NCI-H128 (cell line): Measurements from ENCODE around the gene NAB1.
"Not testable (repeated sequence)": the region's sequence is repeated elsewhere in the genome, so short reads cannot be mapped to it uniquely, and the experiment has no call there.

Experiments used
- DNase-seq: peaks from one replicate; lab custom pipeline; 2025; ENCODE audit not compliant: unreplicated experiment; lab: John Stamatoyannopoulos, UW

Gene NAB1

DNA sequence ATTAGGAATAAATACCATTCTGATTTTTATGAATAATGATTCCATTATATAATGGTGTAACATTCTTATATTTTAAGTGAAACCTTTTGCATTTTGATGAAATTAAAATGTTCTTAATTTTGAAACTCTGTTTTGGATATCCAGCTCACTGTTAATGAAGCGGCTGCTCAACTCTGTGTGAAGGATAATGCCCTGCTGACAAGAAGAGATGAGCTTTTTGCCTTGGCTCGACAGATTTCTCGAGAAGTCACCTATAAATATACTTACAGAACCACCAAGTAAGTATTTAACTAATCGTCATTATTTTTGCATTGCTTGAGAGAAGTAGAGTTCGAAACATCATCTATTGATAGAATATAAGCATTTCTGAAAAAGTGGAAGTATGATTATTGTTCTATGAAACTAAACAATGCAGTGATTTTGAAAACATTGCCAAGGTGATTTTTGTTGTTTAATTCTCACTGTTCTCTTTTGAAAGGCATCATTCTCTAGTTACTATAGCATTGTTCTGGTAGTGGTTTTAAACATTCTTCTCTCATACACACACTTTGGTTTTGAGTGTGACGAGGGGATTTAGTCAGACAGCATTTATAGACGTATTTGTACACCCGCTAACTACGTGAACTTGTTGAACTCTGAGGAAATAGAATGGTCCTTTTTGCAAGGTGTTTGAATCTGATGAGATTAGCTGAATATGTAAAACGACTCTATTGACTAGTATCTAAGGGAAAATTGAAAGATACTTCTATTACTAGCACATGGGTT lies 21.5 kb downstream of the NAB1 start:
- no peak for DNase-seq

DNA sequence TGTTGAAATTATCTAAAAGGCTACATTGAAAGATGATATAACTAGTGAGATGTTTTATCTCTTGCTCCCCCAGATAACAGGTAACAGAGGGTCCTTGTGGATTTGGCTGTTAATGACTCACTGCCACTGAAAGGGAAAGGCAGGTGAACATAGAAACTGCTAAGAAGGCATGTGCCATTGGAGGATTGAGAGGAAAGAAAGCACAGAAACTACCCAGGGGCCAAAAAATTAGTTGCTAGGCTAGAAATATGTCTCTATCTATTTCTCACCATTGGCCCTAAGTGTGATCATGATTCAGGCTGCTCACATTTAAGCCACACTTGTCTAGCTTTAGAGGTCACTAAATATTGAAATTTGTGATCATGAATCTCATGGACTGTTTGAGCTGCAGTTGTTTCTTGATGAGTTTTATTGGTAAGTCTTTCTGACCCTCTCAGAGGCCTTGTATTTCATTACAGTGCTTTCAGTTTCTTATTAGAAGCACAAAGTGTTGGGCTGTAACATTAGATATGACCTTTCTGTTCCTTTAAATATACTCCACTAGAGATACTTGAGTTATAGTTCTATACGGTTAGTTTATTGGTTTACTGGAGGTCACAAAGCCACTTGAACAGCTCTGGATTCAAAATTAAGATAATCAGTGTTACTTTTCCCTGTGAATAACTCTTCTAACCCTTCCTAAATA lies 26.2 kb downstream of the NAB1 start:
- no peak for DNase-seq

DNA sequence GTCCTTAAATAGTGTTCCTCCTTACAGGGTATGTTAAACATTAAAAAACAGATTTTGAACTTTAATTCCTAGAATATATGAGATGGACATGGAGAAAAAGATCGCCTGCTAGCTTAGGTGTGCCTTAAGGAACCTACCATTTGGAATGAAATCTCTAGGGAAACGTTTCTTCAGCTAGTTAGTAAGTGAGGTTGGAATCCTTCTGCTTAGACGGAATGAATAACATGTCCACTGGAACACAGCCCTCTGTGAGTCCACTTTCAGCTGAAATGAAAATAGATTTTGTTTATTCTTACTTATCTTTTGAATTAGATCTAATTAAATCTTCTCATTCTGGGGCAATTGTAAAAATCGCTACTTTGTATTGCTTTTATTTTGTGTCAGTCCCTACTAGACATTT lies 28.4 kb downstream of the NAB1 start:
- DNase-seq = no peak

DNA sequence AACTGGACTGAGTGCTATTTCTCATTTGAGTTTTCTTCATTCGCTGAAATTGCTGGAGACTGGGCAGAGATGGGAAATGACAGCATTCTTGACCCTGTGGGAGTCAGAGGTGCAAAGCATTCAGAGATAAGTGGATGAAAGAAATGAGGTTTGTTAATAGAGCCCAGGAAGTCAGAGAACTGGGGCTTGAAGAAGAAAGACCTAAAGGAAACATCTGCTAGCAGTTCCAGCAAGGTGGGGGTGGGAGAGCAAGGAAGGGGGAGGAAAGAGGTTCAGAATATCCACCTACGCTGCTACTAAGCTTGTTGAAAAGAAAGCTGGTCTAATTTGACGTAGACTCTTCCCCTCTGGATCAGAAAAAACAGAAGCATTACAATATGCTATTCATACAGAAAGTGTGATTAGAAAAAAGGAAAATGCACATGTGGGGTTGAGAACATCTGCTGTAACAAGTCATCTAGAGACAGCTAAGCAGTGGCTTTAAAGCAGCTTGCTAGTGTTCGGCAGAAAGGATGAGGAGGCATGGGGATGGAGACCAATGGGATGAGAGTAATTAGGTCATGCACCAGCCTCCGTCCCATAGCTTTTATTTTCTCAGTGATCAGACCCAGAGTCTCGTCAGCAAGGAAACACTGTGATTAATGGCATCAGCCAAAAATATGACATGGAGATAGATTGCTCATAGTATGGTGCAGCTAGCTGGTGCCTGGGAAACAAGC lies 29.7 kb downstream of the NAB1 start:
- DNase-seq = no peak

DNA sequence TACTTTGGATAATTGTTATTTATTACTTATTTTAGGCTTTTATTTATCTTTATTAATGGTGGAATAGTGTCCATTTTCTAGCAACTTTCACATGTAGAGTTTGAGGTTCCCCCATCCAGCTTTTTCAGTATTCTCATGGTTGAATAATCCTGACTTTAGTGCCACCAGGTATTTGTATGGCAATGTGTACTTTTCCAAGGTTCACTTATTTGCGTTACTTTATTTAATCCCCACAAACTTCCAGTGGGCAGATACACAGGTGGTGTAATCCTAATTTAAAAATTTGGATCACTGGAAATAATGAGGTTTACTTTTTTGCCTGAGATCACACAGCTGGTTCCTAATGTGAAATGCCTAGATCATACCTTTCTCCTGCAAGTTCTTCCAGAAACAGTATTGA lies 30.5 kb downstream of the NAB1 start:
- DNase-seq = no peak

DNA sequence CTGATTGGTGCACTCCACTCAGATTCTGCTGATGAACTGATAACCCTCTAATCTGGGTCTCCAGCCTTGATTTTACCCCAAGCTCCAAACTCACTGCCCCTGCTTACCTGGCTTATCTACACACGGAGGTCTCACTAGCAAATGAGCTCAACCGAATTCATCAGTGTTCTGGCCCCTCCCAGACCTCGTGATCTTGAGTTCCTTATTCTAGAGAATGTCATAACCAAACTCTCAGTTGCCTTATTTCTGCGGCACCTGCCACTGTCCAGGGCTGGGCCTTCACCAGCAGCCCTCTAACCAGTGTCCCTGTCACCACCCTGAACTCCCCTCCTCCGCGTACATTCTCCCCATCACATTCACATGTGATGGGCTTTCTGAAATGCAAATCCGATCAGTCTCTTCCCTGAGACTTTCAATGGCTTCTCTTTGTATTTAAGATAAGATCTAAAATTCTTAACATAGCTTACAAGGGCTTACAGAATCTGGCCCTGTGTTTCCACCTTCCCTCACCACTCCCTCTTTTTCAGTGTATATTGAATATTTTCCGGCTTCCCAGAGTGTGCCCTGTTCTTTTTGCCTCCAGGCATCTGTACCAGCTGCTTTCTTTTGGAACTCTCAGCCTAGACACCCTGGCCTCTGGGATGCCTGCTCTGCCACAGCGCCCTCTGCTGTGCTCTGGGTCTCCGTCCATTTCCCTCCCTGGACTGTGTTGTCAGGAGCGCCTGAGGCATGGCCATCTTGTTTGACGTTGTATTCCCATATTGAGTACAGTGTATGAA lies 31.1 kb downstream of the NAB1 start:
- DNase-seq = no peak

DNA sequence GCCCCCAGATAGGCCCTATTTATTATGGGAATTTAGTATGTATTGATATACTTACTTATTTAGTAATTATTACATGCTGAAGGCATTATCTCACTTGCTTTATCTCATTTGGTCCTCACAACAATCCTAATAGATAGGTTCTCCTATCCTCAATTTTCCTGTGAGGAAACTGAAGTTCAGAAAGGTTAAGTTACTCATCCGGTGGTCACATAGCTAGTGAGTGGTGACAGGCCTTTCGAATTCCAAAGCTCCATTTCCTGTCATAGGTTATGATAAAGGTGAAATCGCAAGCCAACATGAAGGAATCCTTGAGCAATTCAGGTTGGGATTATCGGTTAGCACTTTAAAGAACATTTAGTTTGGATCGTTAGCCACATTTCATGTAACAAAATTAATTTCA lies 33.3 kb downstream of the NAB1 start:
- DNase-seq = no peak

DNA sequence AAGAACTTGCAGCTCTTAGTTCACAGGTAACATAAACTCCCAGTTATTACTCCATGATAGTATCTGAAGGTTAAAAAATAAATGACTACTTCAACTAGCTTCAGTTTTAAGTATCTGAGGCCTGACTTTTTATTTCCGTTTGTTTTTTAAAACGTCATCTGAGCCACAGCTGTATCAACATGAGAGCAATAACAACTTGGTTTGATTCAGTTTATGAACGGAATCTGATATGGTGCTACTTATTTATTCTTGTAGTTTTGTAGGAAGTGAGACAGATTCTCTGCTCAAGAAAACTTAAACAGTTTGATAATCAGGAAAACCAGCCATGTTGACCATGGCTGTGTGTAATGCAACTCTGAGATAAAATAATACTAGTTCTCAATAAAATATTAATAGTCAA lies 34.9 kb downstream of the NAB1 start:
- no peak for DNase-seq

DNA sequence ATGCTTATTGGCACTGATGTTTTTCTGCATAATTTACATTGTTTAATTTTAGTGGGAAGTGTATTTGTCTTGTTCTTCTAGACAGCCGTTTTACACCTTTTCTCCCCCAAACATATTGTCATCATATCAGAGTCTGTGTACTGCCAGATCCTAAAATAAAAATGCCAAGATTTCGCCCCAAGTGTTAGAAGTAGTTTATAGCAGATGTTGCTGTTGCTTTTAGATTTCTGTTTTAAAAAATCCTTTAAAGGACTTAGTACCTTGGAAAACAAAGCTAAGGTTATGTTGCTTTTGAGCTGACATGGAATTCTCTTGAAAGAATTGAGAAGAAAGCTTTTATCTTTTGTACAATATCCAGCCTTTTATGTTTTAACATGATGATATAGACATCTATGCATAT lies 36.0 kb downstream of the NAB1 start:
- DNase-seq = no peak

DNA sequence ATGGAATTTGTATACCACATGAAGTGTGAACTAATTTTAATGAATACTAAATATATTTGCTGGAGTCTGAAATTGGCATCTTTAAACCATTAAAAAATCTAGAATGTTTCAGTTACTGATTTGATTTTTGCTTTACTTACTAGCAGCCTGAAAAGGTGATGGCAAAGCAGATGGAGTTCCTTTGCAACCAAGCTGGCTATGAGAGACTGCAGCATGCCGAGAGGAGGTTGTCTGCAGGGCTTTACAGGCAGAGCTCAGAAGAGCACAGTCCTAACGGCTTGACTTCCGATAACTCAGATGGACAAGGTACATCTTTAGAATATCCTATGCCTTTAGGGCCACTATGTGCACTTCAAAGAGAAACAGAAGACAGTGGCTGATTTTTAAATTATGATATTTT lies 36.5 kb downstream of the NAB1 start:
- no peak for DNase-seq

DNA sequence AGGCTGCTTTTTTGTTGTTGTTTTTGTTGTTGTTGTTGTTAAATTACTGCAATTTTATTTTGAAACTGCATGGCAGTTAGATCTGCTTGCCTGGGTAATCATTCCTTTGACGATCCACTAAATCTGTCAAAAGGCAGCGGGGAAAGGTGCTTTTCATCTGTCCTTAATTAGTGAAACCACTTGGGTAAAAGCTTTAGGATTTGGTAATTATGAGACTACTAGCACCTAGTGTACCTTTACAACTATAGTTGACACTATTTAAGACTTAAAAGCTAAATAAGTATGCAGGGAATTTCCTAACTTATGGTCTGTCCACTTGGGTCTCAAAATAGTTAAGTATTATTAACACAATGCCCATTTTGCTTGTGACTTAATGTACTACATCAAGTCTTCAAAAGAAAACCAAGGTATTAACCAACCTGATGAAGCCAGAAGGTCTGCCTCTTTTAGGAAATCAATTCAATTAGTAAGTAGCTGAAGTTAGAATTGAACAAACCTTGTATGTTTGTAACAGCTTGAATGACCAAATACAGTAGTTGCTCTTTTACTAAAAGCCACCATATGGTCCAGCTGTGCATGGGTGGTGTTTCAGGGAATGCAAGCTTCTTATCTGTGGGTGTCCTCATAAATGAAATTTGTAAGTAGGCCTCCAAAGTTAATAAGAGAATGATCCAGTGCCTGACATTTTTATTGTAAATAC lies 44.8 kb downstream of the NAB1 start:
- DNase-seq = no peak

DNA sequence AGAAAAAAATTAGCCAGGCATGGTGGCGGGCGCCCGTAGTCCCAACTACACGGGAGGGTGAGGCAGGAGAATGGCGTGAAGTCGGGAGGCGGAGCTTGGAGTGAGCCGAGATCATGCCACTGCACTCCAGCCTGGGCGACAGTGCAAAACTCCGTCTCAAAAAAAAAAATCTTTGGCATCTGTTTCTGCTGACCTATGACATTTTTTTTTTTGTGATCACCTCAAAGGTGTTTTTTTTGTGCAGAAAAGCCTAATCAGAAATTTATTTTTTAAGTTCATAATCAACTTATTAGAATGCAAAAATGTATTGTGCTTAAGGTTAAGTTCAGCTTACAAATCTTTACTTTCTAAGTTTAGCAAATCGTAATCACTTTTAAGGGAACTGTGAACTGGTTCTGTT lies 45.6 kb downstream of the NAB1 start:
- DNase-seq = no peak

DNA sequence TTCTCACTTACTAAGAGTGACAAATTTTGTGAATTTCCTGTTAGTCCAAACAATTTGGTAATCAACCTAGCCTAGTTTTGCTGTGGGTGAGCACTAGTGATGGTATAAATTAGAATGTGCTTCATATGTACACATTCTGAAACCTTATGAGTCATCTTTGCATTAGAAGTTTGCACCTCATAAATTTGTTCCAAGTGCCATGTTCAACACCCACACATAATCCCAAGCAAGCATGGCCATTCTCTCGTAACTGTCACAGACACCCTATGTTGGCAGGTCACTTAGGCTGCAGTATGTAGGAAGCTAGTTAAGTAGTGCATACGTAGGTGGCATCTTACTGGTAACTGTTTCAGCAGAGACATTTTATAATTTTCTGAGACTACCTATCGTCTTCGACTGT lies 46.9 kb downstream of the NAB1 start:
- DNase-seq = no peak

DNA sequence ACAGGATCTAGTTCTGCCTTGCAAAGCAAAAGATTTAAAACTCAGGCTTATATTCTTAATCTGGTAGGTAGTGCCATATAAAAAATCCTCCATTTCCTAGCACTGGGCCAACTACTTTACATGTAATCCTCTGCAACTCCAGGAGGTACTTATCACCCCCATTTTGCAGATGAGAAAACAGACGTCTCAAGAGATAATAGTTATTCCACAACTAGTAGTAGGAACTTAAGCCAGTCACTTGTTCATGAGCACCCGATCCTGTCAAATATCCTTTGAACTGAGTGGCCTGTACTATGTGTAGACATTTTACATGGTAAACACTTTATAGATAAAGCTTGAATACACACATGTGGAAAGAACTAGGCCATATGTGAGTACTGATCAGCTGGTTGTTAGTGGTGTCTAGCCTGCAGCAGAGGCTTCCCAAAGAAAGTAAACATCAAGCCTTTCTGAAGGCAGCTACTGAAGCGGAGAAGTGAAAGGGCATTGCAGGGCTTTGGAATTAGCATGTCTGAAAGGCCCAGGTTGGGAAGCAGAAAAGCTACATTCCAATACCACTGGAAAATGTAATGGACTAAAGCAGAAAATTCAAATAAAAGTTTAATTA lies 48.0 kb downstream of the NAB1 start:
- no peak for DNase-seq

DNA sequence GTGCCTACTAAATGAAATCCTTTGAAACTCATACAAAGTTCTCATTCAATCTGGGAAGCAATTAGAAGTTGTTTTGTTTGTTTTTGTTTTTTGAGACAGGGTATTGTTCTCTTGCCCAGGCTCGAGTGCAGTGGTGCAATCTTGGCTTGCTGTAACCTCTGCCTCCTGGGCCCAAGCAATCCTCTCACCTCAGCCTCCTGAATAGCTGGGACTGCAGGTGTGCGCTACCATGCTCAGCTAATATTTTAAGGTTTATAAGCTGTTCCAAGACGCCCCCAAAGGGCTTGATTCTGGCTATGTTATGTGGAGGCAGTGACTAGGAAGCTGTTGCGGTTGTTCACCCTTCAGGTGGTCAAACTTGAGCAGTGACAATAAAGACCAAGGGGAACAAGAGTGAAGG lies 48.5 kb downstream of the NAB1 start:
- no peak for DNase-seq

DNA sequence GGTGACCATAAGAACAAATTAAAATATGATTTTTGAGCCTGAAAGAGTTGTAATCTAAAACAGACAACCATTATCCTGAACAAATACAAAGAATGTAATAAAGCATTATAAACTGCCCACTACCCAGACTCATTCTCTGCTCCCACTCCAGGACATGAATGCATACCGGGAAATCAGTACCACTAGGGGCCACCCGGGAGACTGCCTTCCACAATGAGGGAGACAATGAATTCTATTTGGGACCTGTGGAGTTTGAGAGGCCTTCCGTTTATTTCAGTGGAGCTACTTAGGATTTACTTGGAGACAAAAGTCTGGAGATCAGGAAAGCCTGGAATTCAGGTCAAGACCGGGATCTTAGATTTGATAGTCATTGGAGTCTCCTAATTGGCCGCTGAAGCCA lies 50.0 kb downstream of the NAB1 start:
- no peak for DNase-seq

DNA sequence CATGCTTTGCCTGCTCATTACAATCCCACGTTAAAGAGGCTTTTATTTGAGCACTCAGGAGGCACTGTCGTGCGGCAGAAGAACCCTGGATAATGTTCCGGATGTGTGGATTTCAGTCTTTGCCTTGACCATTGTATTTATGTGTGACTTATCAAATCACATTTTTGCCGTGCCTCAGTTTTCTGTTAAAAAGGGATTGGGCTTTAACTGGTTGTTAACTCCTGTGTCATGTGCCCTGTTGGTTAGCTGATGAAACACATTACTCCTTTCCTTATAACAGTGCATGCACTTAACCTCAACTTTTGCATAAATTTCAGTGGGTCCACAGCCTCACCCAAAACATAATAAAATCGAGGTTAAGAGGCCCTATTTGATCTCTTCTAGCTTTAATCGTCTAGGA lies 52.7 kb downstream of the NAB1 start:
- DNase-seq = no peak

DNA sequence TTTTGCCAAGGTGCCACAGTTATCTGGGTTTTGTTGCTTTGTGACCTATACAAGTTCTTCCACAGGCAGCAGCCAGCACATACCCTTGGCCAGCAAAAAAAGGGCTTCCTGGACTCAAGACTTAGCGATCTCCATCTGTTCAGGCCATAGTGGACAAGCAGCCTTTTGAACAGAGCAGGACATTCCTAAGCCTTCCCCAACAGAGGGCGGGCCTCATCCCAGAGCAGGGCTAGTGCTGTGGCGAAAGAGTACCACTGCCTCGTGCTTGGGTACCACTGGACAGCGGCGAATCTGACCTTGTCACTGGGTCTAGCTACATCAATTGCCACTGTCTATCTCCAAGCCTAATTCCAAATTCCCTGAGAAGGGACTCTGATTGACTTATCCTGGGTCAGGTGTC lies 56.4 kb downstream of the NAB1 start:
- DNase-seq = no peak

DNA sequence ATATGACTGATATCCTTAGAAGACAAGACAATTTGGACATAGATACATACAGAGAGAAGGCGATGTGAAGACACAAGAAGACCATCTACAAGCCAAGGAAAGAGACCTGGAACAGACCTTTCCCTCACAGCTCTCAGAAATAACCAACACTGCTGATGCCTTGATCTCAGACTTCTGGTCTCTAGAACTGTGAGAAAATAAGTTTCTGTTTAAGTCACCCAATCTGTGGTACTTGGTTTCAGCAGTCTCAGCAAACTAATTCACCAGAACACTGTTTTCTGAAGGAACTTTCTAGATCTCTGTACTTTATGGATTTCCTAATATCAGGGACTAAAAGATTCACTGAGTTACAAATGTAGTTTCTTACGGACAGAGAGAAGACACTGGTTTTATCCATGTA lies 58.8 kb downstream of the NAB1 start:
- DNase-seq = no peak

DNA sequence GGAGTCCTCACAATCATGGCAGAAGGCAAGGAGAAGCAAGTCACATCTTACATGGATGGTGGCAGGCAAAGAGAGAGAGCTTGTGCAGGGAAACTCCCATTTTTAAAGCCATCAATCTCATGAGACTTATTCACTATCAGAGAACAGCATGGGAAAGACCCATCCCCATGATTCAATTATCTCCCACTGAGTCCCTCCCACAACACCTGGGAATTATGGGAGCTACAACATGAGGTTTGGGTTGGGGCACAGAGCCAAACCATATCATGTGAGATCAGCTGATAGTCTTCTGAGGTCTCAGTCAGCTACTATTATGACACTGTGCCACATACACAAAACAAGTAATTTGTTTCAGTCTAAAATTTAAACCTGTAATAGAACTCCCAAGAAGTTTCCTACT lies 59.8 kb downstream of the NAB1 start:
- not testable (repeated sequence) for DNase-seq

DNA sequence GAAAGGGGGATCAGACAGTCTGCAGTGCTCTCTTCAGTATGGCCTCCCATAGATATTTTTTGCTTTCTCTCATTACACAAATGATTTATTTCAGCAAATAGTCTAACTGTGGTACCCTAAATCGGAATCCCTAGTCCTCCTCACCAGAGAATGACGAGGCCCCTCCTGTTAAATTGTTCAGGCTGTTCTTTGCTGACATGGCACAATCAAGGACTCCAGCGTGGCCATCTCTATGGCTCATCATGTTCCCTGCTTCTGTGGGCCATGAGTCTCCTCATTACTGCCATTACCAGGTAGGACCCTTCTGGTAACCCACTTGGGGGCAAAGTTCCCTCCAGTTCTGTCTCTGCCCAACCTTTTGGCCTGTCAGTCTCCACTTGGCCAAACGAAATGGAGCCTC lies 62.2 kb downstream of the NAB1 start:
- no peak for DNase-seq
